ENCODE data around the gene CAMSAP2. TPM values are rescaled to one million over a fixed set of nuclear protein-coding genes. Genes with fewer than 3 reads are reported as not detected.

The CAMSAP2 gene, protein sequence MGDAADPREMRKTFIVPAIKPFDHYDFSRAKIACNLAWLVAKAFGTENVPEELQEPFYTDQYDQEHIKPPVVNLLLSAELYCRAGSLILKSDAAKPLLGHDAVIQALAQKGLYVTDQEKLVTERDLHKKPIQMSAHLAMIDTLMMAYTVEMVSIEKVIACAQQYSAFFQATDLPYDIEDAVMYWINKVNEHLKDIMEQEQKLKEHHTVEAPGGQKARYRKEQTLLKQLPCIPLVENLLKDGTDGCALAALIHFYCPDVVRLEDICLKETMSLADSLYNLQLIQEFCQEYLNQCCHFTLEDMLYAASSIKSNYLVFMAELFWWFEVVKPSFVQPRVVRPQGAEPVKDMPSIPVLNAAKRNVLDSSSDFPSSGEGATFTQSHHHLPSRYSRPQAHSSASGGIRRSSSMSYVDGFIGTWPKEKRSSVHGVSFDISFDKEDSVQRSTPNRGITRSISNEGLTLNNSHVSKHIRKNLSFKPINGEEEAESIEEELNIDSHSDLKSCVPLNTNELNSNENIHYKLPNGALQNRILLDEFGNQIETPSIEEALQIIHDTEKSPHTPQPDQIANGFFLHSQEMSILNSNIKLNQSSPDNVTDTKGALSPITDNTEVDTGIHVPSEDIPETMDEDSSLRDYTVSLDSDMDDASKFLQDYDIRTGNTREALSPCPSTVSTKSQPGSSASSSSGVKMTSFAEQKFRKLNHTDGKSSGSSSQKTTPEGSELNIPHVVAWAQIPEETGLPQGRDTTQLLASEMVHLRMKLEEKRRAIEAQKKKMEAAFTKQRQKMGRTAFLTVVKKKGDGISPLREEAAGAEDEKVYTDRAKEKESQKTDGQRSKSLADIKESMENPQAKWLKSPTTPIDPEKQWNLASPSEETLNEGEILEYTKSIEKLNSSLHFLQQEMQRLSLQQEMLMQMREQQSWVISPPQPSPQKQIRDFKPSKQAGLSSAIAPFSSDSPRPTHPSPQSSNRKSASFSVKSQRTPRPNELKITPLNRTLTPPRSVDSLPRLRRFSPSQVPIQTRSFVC (N-terminal part only)
- total RNA-seq (2014; rRNA removed; shearing (Covaris generic)) = 18.9 and 22.3 TPM in 2 replicates

DNA sequence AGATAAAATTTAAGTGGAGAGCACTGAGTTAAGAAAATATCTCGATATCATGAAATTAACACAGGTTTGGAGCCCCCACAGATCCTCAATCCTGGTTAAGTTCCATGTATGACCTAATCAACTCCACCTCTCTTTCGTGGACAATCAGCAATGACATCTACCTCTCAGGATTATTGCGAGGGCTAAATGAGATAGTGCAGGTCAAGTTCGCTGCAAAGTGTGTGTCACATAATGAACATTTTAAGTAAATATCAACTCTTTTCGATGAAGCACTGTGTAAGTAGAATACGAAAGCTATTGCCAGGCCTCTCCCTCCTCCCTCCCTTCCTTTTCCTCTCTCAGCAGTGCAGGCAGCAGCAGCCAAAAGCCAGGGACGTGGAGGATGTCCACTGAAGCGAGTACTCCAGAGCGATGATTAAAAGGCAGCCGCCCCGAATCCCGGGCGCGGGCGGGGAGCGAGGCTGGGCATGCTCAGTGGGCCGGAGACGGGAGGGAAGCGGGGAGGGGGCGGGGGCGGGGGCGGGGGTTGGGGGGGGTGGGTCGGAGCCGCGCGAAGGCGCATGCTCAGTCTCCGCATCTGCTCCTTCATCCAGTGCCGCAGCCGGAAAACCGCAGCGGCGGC, at the start of gene CAMSAP2:
CAMSAP2 (plus strand) TSS at position 567 of the 622 bp plus-strand sequence. CDS start 935 bp downstream, outside the sequence.
- DNase-seq (ENCODE audit: low read depth) = peak; percentile 90

DNA sequence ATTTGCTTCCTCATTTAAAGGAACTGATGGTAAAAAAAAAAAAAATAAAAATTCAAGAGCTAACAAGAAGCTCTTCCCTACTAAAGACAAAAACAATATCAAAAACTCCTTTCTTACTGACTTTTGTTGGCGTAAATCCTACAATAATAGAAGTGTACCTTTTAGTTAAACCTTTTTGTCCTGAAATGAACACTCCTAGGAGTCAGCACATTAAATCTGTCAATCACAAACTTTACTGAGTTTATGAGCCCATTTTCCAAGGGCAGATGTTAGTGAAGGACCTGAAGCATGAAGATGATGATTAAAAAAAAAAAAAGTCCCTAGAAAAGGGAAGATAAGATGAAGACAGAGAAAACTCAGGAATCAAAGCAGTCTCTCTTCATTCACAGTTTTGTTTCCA, 46.4 kb upstream of the CAMSAP2 start:
- DNase-seq (ENCODE audit: low read depth) = no peak

DNA sequence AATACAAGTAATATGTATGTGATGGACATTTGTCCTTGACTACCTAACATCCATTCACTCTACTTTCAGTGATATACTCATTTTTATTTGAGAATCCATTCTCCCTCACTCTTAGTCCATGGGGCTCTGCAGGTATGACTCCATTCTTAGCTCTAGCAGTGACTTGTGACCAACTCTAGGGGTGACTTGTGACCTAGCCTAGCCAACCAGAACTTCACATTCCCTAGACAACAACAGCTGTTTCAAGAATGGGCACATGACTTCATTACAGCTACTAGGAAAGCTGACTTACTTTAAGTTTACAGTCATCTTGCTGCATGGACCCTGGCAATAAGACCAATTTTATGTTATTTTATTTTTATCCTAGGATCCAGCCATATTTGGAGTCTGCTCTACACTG, 45.4 kb upstream of the CAMSAP2 start:
- no peak for DNase-seq (ENCODE audit: low read depth)

DNA sequence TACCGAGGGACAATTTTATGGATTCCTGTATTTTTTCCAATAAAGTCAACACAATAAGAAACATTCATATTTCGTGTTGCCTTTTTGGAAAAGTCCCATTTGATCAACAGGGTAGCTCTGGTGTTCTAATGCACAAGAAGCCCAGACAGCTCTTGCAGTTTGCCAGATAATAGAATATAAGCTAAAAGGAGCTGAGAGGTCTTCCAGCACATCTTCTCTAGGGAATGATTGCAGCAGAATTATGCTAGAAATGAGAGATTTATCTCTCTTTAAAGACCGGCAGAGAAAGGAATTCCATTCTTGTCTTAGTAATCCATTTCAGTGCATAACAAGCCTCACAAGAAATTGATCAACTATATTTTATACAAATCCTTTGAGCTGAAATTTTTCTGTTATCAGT, 44.0 kb upstream of the CAMSAP2 start:
- no peak for DNase-seq (ENCODE audit: low read depth)

DNA sequence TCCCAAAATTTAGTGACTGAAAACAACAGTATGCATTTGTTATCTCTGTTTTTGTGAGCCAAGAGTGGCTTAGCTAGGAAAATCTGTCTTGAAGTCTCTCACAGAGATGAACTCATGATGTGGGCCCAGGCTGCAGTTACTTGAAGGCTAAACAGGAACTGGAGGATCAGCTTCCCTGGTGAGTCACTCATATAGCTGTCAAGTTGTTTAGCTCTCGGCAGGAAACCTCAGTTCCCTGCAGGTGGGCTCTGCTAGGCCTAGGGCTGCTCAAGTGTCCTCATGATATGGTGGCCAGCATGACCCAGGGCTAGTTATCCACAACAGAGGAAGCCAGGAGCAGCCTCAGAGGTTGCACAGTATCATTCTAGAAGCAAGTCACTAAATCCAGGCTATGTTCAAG, 38.8 kb upstream of the CAMSAP2 start:
- peak; percentile 77 for DNase-seq (ENCODE audit: low read depth)

DNA sequence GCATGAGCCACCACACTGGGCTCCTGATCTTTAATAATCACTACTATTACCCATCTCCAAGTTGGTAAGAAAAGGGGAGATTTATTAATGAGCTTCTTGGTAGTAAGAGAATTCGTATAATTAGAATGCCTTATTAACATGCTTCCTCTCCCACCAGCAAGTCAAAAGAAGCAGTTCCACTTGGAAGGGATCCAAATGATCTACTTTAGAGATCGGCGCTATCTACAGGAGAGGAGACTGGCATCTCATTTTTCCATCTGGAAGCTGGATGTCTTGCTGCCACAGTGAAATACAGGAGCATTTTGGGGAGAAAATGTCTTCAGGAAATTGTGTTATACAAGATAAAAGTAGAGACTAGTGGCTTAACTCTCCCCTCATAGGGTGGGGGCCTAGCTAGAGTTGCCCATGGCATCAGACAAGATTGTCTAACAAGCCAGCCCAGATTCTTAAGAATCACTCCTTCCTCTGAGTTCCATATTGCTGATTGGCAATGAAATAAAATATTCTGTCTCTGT, 33.6 kb upstream of the CAMSAP2 start:
- DNase-seq (ENCODE audit: low read depth) = no peak

DNA sequence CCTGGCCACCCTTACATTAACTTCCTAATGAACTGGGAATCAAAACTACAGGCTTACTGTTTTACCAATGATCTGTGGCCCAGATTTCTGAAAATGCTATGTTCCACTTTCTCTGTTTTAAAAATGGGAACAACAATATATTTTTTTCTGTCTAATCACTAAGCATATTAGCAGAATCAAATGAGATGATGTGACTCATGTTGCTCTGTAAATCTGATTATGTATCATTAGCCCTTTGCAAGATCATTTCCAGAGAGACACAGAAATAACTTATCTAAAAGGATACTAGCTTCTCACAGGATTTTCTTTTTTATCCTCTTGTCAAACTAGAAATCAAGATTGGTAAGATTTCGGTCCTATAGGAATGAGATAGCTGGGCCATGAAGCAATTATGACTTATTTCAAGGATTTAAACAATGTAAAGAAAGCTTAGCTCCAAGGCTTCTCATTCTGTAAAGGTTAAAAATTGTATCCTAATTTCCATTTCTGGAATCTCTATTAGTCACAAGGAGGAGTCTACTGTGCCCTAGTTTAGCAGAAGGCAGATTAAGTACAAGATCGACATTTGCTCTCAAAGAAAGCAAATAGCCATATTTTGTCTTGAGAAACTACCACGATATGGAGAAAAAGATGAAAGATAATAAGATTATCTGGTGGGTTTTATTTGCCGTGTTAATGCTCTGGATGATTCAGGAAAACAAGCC, 32.4 kb upstream of the CAMSAP2 start:
- no peak for DNase-seq (ENCODE audit: low read depth)

DNA sequence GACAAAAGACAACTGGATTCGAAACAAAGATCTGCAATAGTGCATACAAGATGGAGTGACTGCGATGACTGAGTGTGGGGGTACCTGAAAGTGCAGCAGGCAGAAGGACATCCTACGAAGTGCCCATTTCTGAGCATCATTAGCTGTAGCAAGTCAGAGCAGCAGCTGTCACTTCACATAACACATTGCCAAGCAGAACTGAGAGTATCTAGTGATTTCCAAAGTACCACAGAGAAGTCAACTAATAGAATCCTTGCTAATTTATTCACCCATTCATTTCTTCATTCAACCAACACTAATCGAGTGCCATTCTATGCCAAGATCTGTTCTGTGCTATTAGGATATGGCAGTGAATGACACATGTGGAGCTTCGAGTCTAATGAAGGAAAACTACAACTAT, 31.6 kb upstream of the CAMSAP2 start:
- no peak for DNase-seq (ENCODE audit: low read depth)

DNA sequence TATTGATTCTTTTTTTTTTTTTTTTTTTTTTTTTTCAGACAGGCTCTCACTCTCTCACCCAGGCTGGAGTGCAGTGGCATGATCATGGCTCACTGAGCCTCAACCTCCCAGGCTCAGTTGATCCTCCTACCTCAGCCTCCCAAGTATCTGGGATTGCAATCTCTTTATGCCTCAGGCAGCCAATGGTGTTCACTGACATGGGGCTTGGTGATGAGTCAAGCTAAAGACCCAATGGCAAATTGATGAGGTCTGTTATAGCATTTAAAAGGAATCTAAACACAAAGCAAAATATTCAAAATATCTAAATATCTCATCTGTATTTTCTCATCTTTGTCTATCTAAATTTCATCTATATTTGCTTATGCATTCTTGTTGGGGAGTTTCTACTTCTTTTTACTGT, 30.5 kb upstream of the CAMSAP2 start:
- no peak for DNase-seq (ENCODE audit: low read depth)

DNA sequence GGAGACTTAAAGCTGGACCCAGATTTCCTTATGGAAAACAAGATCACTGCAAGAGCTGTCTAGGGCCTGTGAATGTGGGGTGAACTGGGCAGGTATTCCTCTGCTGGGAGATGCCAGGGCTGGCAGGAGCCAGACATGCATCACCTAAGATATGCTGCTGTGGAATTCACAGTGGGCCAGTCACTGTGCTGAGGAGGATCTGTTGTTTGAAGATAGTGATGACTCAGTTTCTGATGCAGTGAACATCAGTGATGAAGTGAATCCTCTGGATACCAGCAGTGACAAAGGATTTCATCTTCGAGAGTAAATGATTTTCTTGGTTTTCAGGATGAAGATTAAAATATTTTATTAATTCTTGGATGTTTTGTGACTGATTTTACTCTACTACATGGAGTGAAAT, 29.9 kb upstream of the CAMSAP2 start:
- DNase-seq (ENCODE audit: low read depth) = no peak

DNA sequence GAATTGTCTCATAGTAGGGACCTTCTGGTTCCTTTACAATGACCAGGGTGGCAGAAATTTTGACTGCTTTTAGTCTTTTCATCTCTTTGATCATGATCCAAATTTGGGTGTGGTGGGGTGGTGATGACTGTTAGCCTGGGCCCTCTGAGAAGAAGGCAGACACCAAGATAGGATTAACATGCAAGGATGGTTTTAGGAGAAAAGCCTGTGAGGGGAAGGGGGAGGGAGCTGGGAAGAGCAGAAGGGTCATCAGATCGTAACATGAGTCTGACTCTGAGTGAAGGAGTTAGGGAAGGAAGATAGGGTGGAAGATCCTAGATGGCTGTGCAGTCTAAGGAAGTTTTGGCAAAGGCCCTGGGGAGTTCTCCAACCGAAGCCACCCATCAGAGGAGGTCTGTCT, 28.5 kb upstream of the CAMSAP2 start:
- no peak for DNase-seq (ENCODE audit: low read depth)

DNA sequence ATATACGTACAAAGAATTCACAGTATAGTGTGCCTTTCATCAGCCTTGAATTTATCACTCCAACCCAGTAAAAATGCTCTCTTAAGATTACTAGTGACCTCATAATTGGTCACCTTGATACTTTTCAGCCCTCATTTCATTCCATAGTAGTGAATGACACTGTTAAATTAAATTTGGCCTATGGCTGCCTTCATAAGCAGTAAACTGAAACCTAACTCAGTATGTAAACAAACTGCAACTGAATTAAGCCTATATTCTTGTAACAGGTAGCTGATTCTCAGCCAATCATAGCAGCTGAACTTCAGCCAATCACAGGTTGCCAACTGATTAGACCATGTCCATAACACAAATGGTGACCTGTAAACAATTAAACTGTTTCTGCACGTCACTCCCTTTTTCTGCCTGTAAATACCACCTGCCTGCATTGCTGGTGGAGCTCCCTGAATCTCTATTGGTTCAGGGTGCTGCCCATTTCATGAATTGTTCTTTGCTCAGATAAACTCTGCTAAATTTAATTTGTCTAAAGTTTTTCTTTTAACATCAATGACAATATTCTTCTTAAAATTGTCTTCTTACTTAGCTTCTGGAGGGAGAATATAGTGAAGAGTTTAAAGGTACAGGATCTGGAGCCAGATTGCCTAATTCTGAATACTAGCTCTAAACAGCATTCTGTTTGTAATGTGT, 24.0 kb upstream of the CAMSAP2 start:
- no peak for DNase-seq (ENCODE audit: low read depth)

DNA sequence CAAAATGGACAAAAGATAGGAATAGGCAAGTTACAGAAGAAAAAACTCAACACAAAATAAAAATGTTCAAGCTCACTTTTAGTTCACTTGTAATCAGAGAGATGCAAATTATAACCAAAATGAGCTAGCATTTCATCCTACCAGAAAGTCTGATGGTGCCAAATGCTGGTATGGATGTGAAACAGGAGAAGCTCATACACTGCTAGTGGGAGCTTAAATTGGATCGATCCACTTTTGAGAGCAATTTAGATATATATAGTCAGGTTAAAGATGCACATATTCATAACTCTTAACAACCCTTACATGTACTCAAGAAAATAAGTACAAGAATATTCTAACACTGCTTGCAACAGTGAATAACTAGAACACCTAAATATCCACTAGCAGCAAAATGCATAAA, 18.5 kb upstream of the CAMSAP2 start:
- DNase-seq (ENCODE audit: low read depth) = no peak

DNA sequence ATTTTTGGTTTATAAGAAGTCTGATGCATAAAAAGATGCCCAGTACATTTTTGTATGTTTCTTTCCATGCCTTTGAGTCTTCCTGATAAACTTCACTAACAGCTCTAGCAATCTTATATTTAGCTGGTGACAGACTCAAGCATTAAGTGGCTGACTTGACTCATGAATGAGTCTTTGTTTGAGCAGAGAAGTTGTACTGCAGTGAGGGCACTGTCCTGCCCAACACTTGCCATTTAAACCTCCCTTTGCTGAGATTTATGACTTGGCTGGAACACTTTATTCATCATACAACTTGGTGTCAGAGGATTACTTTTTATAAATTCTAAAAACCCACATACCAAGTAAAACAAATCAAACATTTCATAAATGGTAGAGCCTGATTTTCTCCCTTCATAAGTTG, 14.6 kb upstream of the CAMSAP2 start:
- DNase-seq (ENCODE audit: low read depth) = peak; percentile 40

DNA sequence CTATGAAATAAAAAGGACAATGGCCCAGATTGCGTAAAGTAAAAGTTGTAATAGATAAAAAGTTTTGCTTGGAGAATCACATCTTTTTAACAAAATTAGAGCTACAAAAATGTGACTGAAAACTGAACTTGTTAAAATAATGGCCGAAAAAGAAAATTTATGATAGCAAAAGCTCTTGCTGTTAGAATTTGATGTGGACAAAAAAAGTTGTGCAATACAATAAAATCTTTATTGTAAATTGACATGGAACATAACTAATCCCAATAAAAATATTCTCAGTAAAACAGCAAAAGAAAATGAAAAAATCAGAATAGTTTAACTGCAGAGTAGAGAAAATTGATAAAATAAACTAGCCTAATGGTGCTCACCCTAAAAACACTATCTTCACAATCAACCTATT, 11.4 kb upstream of the CAMSAP2 start:
- no peak for DNase-seq (ENCODE audit: low read depth)

DNA sequence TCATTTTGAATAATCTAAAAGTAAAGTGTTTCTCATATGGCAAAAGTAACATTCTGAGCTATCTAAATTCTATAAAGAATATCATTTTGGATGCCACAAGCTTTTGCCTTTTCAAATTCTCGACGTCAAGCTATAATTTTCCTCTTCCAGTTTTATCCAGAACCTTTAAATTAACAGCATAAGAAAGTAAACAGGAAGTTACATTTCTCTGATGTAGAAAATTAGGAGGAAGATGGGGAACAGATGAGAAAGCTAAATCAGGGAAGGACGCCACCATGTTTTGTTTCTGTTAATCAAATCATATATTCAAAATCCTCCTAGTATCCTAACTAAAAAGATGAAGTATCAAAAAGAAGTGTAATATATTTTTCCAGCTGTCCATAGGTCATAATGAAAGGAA, 8.8 kb upstream of the CAMSAP2 start:
- DNase-seq (ENCODE audit: low read depth) = no peak

DNA sequence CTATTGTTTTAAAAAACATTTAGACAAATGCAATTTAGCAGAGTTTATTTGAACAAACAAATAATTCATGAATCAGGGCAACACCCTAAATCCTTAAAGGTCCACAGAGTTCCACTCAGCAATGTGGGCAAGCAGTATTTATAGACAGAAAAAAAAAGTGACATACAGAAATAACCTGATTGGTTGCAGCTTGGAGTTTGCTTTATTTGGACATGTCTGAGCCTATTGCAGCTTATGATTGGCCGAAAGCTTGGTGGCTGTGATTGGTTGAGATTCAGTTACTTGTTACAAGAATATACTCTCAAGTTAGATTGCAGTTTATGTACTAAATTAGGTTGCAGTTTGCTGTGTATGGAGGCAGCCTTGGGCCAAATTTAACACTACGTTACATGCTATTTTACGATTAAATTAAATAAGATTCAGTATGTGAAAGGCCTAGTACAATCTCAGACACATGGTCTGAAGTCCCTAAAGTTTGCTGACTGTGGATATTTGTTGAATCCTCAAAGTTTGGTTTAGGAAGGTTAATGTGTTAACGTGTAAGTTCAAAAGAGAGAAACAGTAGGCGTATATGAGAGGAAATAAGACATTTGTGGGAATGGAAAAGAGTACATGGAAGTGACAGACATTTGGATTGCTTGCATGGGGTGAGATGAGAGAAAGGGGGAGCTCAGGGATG, 6.9 kb upstream of the CAMSAP2 start:
- peak; percentile 14 for DNase-seq (ENCODE audit: low read depth)

DNA sequence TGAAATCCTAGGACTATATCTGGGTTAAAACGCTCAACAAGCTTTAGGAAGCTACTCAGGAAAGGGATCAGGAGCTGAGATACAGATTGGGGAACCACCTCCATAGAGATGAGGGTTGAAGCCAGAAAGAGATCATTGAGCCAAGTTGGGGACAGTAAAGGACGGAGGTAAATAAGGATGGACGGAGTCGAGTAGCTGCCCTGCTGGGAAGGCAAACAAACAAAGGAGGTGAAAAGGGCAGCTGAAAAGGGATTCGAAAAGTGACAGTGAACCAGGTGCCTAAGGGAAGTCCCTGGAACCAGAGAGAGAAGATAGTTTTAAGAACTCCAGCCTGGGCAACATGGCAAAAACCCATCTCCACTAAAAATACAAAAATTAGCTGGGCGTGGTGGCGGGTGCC, 6.3 kb upstream of the CAMSAP2 start:
- DNase-seq (ENCODE audit: low read depth) = no peak

DNA sequence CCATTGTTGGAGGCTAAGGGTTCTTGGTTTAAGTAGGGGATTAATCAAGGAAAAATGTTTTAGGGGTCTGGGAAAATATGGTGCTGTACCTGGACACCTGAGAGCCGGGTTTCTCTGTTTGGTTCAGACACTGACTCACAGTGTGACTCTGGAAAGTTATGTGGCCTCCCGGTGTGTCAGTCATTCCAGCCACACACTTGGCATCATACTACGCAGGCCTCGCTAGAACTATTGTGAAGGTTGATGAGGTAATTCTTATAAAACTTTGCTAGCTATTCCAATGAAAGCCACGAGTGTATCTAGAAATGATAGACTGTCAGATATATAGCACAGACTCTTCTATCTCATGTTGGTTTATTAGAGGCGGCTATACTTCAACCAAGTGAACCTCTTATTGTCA, 4.8 kb upstream of the CAMSAP2 start:
- DNase-seq (ENCODE audit: low read depth) = no peak

DNA sequence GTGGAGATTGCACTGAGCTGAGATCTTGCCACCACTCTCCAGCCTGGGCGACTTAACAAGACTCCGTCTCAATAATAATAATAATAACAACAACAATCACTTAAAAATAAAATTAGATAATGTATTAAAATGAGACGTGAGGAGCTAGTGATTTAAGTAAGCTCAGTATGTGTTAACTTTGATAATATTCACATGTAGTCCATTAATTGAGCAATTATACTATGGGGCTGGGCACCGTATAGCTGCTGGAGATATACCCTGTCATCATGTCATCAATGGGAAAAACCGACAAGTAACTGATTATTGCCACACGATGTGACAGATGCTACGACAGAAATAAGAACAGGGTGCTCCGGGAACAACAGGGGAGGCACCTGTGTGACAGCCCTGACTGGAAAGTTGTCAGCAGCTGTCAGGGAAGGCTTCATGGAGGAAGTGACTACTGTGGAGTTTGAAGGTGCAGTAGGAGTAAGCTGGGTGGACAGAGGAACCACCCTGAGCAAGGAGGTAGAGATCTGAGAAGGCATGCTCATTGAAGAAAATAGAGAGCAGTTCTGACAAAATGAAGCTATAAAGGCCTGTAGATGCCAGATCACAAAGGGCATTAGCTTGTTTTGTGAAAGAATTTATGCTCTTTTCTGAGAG, 924 bp upstream of the CAMSAP2 start:
- no peak for DNase-seq (ENCODE audit: low read depth)

Measured in RPMI7951 (cell line).